GM18909 (cell line): ENCODE data around the gene ESPN.
"Not testable (repeated sequence)": the region's sequence is repeated elsewhere in the genome, so short reads cannot be mapped to it uniquely, and the experiment has no call there.

Experiments
- ATAC-seq: cut with Tn5 transposase; IDR thresholded peaks from one replicate; pipeline ENCODE4 v1.9.1; 2021; ENCODE audit warnings: mild to moderate bottlenecking; ENCODE audit not compliant: unreplicated experiment, poor library complexity

ESPN gene

DNA sequence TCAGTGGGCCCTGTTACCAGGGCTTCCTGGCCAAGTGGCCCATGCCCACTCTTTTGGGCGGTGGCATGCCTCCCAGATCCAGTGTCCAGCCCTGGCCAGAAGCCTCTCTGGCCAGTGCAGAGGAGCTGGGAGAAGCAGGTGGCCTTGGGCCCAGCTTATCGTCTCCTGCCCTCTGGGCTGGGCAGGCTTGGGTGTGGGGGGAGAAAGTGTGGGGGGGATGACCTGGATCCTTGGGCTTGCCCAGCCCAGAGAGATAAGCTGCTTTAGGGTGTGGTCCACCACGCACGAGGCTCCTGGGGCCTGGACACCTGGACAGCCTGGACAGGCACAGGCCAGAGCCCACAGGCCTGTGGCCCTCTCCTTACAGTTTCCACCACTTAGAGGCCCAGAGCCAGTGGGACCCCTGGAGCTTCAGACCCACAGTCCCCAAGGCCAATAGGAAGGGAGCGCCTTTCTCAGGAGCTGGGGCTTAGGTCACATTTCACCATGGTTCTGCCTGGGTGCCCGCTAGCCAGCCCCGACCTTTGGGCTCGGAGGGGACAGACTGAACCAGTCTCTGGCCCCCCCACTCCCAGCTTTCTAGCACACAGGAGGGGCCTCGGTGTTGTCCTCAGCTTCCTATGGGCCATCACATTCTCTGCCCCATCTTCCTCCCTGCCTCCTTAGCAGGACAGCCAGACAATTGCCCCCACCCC lies 1.8 kb downstream of the ESPN start:
- no peak for ATAC-seq

DNA sequence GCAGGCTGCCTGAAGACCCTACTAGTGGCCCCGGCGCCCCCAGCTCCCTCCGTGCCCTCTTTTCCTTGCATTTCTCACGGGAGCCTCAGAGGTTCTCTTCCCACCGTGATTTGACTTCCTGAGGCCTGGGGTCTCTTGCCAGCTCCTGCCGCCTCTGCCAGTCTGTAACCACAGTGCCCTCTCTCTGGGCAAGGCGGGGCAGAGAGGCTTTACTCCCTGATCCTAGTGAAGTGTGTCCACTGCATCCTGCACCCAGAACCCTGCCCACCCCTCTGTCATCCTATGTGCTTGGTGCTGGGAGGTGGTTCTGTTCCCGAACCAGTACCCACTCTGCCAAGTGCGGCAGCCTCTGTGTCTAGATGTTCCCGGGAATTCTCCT lies 2.4 kb downstream of the ESPN start:
- ATAC-seq = no peak

DNA sequence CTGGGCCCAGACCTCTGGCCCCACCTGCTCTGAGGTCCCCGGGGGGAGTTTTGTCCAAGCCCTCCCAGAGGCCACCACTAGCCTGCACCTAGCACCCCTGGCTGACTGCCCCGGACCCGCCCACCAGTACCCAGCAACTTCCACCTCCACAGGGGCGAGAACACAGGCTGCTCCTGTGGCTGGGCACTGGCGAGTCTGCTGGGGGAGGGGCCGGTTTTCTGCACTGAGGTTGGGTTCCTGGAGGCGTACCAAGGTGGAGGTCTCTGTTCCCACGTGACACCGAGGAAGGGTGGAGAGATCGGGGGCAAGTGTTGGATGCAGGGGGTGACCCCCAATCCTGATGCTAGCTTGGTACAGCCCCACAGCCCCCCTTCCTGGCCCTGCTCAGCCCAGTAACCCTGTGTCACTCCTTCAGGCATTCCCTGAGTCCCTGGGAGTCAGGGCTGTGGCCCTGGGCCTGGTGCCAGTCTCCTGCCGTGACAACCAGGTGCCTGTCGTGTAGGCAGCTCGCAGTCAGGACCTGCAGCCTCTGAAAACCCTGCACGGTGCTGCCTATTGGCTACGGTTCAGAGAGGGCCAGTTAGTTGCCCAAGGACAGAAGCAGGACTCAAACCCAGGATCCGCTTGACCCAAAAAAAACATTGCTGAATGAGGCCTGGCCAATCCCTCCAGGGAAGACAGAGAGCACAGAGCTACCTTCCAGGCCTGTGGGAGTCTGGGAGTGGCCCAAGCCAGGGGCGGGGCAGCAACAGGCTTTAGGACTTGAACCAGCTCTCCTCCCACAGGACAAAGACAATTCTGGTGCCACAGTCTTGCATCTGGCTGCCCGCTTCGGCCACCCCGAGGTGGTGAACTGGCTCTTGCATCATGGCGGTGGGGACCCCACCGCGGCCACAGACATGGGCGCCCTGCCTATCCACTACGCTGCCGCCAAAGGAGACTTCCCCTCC lies 3.1 kb downstream of the ESPN start:
- ATAC-seq = no peak

DNA sequence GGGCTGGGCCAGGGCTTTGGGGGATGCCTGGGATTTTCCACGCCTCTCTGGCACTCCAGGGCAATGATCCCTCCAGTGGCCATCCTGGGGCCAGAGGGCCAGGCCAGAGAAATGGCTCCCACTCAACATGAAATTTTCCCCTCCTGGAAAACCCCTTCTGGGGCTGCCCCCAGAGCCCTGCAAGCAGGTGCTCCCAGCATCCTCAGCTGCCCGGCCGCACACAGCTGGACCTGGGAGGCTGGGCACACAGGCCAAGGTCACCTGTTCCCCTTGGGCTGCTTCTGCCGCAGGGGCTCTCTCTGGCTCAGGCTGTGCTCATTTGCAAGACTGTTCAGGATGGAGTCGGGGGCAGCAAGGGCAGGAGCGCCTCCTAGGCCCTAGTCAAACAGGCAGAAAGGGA lies 3.9 kb downstream of the ESPN start:
- not testable (repeated sequence) for ATAC-seq

DNA sequence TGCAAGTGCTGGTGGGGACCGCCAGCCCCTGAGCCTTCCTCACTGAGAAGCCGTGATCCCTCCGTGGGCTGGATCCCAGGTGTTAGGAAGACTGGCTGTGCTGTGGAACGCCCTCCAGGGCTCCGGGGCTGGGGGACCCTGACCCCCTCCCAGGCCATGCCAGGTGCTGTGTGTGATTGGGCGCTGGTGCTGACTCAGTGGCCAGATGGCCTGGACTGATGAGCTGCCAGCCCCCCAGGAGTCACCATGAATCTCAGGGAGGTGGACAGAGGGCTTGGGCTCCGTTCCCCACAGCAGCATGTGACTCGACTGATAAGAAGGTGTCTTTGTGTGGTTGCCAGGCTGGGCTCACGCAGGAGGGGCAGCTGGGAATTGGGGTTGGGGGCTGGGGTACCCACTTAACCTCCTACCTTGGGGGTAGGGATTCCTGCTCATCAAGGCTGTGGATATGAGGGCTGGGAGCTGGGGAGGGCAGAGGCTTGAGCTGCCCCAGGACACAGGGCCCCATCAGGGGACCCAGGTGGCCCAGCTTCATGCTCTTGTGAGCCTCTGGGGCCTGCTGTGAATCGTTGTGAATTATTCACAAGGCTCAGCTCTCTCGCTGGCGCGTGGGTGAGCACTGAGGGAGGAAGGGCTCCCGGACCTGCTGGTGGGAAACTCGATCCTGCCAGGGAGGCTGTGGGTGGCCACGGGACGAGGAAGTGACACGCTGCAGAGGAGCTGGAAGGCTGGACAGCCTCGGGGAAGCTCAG lies 5.3 kb downstream of the ESPN start:
- ATAC-seq = not testable (repeated sequence)

DNA sequence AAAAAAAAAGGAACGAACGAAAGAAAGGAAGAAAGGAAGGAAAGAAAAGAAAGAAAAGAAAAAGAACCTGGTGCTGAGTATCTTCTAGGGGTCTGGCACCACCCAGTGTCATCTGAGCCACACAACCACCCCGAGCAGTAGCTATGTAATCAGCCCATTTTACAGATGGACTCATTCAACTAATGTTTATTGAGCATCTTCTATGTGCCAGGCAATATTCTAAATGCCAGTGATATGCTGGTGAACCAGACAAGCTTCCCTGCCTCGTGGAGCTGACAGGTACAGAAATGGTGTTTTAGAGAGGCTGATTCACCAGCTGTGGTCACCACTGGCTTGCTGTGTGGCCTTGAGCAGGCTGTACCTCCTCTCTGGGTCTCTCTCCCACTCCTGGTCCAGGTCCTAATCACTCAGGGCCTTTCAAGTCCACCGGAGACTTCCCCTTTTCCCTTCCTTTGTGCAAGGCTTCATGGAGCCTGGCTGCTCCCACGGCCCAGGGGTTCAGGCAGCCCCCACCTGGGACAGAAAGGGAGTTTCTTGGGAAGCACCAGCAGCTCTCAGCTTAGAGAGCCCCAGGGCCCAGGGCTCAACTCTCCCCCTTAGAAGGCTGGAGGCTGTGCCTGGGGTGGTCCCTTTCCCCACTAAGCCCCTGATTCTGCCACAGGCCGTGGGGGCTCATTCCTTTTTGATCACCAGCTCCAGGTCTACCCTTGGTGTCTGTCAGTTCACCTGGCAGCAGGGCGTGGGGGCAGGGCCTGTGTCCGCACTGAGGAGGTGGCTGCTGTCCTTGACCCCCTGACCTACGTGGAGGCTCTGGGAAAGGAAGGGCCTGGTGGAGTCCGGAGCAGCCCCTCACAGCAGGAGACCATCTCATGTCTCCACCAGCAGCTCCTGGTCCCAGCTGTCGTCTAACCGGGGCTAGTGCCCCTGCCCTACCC lies 7.3 kb downstream of the ESPN start:
- ATAC-seq = not testable (repeated sequence)

DNA sequence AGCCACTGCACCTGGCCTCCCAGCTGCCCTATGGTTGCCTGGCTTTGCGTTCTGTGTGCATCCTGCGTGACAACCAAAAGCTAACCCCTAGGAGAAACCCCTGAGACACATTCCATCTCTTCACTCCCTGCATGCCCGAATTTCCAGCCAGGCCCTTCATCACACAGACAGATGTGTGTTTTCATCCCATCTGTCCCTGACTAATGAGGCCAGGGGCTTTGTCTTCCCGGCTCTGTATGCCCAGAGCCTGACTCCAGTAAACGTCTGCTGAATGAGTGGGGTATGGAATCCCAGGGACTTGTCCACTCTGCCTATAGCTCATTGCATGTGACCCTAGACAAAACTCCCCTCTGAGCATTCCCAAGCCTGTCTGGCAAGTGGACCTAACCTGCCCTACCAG lies 9.6 kb downstream of the ESPN start:
- ATAC-seq = no peak

DNA sequence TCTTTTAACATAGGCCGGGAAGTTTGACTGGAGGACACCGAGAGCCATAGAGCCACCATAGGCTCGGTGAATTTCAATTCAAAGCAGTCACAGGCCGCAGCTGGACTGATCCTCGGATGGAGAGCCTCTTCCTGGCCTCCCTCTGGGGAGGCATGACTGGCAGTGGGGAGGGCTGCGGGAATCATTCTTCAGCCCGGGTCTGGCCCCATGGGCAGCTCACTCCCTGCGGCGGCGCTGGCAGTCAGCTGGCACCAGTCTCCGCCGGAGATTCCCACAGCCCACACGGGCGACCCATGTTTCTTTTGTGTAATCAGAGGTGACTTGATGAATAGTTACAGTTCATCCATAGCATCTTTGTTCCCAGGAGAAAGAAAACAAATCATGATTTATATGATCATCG lies 10.6 kb downstream of the ESPN start:
- no peak for ATAC-seq

DNA sequence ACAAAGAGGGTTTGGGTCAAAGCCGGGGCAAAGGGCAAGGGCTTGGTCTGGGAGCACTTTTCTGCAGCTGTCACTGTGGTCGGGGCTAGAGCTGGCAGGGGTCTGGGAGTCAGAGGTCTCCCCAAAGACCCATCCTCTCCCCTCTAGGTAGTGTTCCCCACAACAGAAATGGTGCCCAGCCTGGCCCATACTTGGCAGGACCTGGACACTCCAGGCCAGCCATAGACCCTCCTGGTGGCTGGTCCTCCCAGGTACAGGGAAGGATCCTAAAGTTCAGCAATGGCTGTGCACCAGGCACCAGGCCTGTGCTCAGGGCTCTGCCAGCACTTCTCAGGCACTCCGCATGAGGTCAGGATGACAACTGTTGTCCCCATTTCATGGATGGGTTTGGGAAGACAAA lies 11.0 kb downstream of the ESPN start:
- ATAC-seq = no peak

DNA sequence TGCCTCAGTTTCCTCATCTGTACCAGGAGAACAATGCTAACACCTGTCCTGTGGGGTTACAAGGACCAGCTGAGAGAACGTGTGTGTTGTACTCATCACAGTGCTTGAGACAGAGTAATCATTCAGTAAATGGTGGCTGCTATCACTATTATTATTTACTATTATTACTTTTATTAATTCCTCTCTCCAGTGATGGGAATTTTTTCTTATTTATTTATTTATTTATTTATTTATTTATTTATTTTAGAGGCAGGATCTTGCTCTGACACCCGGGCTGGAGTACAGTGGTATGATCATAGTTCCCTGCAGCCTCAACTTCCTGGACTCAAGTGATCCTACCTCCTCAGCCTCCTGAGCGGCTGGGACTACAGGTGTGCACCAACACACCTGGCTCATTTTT lies 11.7 kb downstream of the ESPN start:
- ATAC-seq = not testable (repeated sequence)

DNA sequence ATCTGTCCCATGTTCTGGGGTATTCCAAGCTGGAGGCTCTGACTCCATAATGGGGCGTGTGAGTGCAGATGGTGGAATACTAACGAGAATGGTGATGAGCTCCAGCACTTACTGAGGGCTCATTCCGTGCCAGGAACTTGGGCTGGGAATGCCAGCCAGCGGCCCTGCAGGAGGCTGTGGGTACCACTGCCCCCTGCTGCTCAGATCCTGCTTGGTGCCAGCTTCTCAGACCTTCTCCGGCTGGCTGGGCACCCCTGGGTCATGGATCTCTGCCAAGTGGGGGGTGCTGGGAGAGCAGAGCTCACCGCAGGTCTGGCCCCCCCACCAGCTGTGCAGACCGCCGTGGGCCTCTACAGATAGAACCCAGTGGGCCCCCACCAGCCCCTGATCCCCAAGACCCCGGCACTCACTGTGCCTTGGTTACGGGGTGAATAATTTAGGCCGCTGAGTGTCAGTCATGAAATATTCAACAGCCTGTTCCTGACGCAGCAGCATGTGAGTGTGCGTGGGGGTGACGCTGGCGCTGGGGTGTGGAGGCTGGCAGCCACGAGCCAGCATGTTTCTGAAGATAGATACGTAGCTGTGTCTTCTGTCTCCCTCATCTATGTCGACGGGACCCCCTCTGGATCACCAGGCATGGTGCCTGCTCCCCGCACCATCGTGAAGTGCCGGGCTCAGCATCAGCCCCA lies 12.6 kb downstream of the ESPN start:
- not testable (repeated sequence) for ATAC-seq

DNA sequence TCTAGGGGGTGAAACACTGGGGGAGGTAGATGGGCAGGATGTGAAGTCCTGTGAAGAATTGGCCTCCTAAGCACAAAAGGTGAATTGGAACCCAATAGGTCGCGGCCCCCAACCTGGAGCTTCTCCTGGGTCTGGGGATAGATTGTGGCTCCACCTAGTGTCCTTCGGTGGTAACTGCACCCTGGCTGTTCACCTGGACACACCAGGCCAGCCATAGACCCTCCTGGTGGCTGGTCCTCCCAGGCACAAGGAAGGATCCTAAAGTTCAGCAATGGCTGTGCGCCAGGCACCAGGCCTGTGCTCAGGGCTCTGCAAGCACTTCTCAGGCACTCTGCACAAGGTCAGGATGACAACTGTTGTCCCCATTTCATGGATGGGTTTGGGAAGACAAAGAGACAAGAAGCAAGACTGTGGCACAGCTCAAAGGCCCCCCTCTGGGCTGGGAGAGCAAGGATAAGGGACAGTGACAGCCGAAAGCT lies 13.5 kb downstream of the ESPN start:
- ATAC-seq = peak; percentile 61

DNA sequence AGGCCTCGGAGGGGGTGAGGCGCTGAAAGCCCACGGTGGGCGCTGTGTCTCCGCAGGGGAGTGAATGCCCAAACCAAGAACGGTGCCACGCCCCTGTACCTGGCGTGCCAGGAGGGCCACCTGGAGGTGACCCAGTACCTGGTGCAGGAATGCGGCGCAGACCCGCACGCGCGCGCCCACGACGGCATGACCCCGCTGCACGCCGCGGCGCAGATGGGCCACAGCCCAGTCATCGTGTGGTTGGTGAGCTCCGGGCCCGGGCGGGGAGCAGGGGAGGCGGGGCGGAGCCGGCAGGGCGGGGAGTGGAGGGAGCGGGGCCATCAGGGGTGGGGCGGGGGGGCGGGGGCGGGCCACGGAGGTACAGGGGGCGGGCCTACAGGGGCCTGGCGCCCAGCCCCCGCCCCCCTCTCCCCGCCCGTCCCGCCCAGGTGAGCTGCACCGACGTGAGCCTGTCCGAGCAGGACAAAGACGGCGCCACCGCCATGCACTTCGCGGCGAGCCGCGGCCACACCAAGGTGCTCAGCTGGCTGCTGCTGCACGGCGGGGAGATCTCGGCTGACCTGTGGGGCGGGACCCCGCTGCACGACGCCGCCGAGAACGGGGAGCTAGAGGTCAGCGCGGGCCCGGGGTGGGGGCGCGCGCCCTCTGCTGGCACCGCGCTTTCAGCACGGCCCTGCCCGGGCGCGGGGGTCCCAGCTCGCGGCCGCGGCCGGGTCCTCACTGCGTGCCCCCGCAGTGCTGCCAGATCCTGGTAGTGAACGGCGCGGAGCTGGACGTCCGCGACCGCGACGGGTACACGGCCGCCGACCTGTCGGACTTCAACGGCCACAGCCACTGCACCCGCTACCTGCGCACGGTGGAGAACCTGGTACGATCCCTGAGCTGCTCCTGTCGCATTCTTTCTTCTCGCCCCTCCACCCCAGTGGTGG lies 15.9 kb downstream of the ESPN start:
- peak; percentile 39 for ATAC-seq

DNA sequence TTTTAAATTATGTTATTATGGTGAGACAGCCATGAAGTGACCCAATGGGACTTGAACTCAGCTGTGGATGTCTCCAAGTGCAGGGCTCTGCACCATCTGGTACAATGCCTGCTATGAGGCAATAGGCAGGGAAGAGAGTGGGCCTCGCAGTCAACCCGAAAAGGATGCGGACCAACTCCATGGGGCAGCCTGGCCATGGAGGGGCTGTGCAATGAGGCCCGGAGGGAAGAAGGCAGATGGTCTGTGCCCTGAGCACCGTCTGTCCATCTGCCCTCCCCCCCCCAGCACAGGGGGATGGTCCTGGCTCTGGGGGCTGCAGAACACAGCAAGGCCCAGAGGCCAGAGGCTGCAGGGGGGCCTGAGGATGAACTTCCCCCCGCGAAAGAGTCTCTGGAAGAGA lies 17.0 kb downstream of the ESPN start:
- no peak for ATAC-seq

DNA sequence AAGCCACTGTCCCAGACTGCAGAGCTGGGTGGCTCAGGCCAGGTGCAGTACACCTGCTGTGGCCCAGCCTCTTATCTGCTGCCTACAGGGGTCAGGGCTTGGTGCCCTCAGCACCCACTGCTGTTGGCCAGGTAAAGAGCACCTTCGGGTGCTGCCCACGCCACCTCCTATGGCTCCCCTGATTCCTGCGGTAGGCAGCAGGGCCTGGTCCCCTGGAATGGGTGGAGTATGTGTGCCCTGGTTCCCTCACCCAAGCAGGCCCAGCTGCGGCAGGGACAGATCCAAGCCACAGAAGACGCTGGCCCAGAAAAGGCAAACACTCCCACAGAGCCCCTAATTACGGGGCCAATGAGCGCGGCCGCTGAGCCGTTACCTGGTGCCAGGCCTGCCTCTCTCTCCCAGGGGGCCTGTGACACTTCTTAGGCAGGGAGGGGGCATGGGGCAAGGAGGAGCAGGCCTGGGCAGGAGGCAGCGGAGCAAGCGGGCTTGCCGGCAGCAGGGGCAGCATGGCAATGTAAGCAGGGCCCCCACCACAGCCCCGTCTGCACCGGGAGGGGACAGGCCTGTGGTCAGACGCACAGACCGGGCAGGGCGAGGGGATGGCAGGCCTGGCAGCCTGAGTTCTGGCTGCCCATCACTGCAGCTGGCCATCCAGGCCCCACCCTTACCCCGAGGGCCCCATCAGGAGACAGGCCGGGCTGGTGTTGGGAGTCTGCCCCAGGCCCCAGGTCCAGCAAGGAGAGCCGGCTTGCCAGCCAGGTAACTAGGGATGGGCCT lies 19.0 kb downstream of the ESPN start:
- no peak for ATAC-seq

DNA sequence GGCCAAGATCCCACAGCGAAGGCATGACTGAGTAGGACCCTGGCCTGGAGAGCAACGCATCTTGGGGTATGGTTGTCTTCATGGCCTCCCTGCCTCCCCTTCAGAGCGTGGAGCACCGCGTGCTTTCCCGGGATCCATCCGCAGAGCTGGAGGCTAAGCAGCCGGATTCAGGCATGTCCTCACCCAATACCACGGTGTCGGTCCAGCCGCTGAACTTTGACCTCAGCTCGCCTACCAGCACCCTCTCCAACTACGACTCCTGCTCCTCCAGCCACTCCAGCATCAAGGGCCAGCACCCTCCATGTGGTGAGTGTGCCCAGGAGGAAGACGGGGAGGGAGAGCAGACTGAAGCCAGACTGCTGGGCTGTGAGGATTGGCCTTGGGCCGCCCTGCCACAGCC lies 19.8 kb downstream of the ESPN start:
- no peak for ATAC-seq

DNA sequence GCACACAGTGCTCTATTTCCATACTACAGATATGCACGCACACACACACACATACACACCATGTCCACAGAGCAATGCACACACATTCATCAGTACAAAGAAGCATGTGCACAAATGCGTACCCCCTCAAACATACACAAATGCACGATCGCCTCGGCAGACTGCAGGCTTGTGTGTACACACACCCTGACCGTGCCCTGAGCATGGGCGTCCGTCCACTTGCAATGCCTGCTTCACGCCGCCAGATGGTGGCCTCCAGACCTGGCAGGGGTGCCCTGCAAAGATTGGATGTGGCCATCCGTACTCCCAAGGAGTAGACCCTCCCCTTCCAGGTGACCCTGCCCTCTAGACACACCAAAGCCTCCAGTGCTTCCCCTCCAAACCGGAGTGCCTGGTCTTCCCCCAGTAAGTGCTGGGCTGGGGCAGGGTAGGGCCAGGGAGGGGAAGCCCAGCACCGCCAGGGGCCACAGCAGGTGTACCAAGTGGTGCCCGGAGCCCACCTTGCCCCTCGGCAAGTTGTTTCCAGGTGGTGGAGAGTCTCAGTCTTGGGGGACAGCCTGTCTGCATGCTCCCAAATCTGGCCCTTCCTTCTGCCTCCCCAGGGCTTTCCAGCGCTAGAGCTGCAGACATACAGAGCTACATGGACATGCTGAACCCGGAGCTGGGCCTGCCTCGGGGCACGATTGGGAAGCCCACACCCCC lies 20.6 kb downstream of the ESPN start:
- ATAC-seq = no peak
